Effector memory CD4-positive, alpha-beta T cell (primary cell): ENCODE measurements around the gene CCNI.

Source experiments
- DNase-seq, 3 donors: peaks; one replicate each; pipeline ENCODE4 v3.0.0-alpha.2; 2020
- H3K27ac ChIP-seq: 2 replicates; pipeline ENCODE4 v1.7.0; 2013; ENCODE audit warnings: mild to moderate bottlenecking, low read length, moderate library complexity; ENCODE audit not compliant: insufficient read depth, poor library complexity, severe bottlenecking
- H3K27me3 ChIP-seq: replicated peaks from 2 replicates; pipeline ENCODE4 v1.7.0; 2013; ENCODE audit warnings: mild to moderate bottlenecking, low read length; ENCODE audit not compliant: insufficient read depth, control insufficient read depth, poor library complexity, severe bottlenecking
- H3K36me3 ChIP-seq: 2 replicates; pipeline ENCODE4 v1.7.0; 2013; ENCODE audit warnings: mild to moderate bottlenecking, low read length, moderate library complexity; ENCODE audit not compliant: control insufficient read depth, insufficient read depth
- H3K4me1 ChIP-seq: 2 replicates; pipeline ENCODE4 v1.7.0; 2013; ENCODE audit warnings: low read length, mild to moderate bottlenecking; ENCODE audit not compliant: control insufficient read depth, insufficient read depth, poor library complexity, severe bottlenecking
- H3K4me3 ChIP-seq: 2 replicates; pipeline ENCODE4 v1.7.0; 2013; ENCODE audit warnings: low read length, low read depth, mild to moderate bottlenecking; ENCODE audit not compliant: insufficient read depth, poor library complexity, severe bottlenecking
- H3K9me3 ChIP-seq: 2 replicates; pipeline ENCODE4 v1.7.0; 2013; ENCODE audit warnings: mild to moderate bottlenecking, low read length, moderate library complexity; ENCODE audit not compliant: control insufficient read depth

CCNI gene

DNA sequence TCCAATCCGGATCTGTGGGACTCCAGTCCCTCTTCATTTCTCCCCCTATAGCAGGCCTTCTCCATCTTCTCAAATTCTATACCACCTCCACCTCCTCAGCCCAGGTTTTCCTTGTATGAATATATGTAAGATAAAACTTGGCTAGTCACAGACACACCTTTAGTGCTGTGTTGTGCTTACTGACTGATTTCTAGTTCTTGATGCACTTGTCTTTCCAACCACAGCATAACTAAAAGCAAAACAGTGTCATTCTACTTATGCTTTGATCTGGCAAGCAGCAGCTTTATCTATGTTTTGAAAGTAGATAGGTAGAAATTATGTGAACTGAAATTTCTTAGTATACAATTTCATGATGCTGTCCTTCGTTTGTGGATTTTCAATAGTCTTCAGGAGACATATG is 47.5 kb downstream of the CCNI start:
- Histone ChIP-seq H3K36me3 (peaks cover 5% of the 10 kb centered on the region), H3K27ac (no peak overlapping the region), H3K9me3 (no peaks in the 10 kb centered on the region), H3K27me3 (no peaks in the 10 kb centered on the region), H3K4me3 (no peak overlapping the region), H3K4me1 (peaks cover 16% of the 10 kb centered on the region)
- DNase-seq: no peak

DNA sequence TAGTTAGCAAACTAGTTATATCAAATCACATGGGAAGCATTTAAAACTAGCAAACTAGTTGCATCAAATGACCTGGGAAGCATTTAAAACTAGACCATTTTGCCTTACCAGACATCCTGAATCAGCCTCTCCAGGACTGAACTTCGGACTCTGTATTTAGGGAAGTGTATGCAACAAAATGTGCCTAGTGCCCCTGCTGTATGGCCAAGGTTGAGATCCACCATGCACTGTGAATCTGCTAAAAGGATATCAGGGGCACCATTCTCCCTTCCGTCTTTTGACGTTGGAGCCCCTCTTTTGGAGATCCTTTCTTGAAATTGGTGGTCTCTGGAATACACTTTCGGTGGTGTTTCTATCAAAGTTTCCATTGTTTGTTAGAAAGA is 49.5 kb downstream of the CCNI start:
- H3K9me3 ChIP-seq: no peaks in the 10 kb centered on the region
- H3K27ac ChIP-seq: no peak overlapping the region
- H3K27me3 ChIP-seq: no peaks in the 10 kb centered on the region
- peaks cover 5% of the 10 kb centered on the region for H3K36me3 ChIP-seq
- DNase-seq: no peak
- H3K4me3 ChIP-seq: no peak overlapping the region
- H3K4me1 ChIP-seq: peaks cover 11% of the 10 kb centered on the region

DNA sequence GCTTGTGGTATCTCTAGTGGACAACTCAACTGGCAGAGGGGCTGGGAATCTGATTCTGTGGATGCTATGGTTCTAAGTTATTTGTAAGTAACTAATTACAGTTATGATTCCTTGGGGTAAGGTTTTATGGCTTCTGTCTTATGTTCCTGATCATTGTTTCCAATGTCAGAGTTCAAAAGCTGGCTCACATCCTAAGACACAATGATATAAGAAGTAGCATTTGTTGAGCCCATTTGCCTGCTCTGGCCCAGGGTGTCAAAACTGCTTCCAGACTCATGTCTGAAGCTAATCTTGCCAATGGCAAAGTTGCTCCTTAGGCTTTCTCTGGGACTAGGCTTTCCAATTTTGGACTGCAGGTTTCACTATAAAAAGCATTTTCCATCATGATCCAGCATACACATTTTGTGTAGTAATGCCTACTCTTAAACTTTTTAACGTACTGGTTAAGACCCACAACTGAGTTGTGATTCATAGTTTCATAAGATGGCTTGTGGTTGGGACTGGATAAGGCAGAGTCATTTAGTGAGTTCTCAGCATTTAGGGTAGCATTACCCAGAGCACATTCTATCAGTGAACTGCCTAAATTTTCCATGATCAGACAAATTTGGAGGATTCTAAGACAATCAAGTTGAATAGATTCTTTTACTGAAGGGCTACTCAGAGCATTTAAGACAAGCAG is 50.0 kb downstream of the CCNI start:
- H3K27ac ChIP-seq: no peak overlapping the region
- H3K4me3 ChIP-seq: no peak overlapping the region
- H3K36me3 ChIP-seq: peaks cover 6% of the 10 kb centered on the region
- H3K27me3 ChIP-seq: no peaks in the 10 kb centered on the region
- peaks cover 5% of the 10 kb centered on the region for H3K4me1 ChIP-seq
- H3K9me3 ChIP-seq: no peaks in the 10 kb centered on the region
- DNase-seq: no peak

DNA sequence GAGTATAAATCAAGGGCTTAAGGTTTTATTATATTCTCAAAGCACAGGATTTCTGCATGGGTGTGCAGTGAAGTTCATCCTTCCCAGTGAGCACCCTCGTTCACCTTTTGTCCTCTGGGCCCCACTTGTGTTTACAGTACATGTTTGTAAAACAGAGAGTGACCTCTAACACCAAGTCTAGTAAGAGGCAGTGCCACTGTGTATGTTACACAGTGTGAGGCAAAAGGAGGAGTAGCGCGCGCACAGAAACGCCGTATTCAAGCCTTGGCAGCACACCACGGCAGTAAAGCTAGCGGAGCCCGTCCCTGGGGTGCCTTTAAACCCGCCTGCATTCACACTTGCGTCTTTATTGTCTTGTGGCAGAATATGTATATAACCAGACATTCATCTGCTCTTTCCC is 51.9 kb downstream of the CCNI start:
- no peak for DNase-seq

DNA sequence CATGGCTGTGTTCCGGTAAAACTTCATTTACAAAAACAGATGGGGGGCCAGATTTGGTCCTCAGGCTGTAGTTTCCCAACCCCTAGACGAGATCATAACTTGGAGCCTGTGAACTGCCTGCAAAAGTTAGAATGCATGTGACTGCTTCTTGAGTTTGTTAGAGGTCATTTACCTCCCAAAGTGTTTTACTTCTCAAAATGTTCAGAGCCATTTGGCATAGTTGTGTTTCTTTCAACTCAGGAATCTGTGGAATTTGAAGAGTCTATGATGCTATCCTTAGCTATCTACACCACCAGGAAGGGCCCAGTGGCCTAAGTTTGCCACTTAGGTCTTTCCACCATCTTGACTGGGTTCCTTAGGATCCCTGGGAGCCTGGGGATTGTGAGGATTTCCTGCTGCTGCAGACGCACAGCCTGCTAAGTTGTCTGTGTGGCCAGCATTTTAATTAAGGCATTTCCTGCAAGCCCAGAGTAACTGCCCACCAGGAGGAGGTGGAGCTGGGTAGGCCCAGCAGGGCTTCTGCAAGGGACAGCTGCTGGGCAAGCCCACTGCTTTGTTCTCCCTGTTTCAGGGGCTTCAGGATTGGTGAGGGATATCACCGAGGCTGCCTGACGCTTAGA is 53.1 kb downstream of the CCNI start:
- H3K27me3 ChIP-seq: no peaks in the 10 kb centered on the region
- no peak for DNase-seq
- peaks cover 15% of the 10 kb centered on the region for H3K36me3 ChIP-seq
- H3K9me3 ChIP-seq: no peaks in the 10 kb centered on the region
- no peaks in the 10 kb centered on the region for H3K4me1 ChIP-seq
- no peak overlapping the region for H3K4me3 ChIP-seq
- H3K27ac ChIP-seq: no peak overlapping the region

More for the DNA sequence above, 51.9 kb downstream of the CCNI start:
- Histone ChIP-seq H3K27ac (no peak overlapping the region), H3K27me3 (no peaks in the 10 kb centered on the region), H3K36me3 (peaks cover 15% of the 10 kb centered on the region), H3K4me3 (no peak overlapping the region), H3K9me3 (no peaks in the 10 kb centered on the region), H3K4me1 (peaks cover 4% of the 10 kb centered on the region)

DNA sequence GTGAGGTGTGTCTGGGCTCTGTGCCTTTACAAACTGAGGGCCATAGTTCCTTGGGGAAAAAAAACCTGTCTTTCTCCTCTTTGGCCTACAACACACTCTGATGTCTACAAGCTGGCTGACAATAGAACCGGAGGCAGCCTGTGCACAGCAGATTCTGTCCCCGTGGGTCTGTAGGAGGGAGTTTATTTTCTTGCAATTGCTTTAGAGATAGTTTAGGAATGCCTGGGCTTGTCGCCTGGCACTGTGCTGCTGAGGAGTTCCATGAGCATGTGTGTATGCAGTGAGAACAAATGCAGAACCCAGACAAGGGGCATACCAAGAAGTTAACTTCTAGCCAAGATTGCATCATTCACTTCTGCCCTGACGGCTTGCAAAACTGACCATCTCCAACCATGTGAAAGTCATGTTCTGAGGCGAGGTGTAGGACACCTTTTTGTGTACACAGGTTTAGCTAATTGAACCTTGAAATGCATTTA is 54.1 kb downstream of the CCNI start:
- no peak for DNase-seq
- Histone ChIP-seq H3K27ac (no peak overlapping the region), H3K27me3 (no peaks in the 10 kb centered on the region), H3K36me3 (peaks cover 15% of the 10 kb centered on the region), H3K4me1 (no peaks in the 10 kb centered on the region), H3K9me3 (no peaks in the 10 kb centered on the region), H3K4me3 (no peak overlapping the region)

DNA sequence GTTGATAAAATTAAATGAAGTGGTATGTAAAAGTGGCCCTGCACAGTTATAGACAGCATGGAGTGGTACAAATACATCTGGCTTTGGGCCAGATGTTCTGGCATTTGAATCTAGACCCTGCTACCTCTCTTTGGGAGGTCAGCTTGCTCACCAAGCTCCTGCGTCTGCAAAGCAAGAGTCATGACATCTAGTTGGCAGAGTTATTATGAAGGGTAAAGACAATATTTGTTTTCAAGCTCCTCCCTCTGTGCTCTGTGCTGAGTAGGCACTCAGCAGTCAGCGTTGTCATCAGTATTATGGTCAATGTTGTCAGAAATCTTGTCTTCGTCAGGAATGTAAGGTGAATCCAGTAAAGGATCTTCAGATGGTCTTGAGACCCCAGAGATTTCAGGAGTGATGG is 55.8 kb downstream of the CCNI start:
- Histone ChIP-seq H3K4me3 (no peak overlapping the region), H3K27ac (no peak overlapping the region), H3K36me3 (peaks cover 15% of the 10 kb centered on the region), H3K4me1 (no peaks in the 10 kb centered on the region), H3K9me3 (no peaks in the 10 kb centered on the region), H3K27me3 (no peaks in the 10 kb centered on the region)
- DNase-seq: no peak

DNA sequence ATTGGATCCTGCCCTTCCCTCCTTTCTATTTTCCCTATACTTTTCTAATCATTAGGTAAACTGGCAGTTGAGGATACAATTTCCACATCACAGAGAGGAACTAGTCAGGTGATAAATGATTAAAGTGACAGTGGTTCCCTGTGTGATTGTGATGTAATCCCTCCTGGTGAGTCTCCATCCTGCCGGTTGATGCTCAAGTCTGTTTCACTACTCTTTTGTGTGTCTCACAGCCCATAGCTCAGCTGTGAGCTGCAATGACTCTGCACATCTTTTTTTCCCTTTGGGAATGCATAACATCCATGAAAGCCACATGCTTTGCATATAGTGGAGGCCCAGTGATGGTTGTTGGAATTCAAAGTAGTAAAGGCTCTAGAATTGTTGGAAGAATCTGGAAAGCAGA is 60.4 kb downstream of the CCNI start:
- H3K27ac ChIP-seq: no peak overlapping the region

DNA sequence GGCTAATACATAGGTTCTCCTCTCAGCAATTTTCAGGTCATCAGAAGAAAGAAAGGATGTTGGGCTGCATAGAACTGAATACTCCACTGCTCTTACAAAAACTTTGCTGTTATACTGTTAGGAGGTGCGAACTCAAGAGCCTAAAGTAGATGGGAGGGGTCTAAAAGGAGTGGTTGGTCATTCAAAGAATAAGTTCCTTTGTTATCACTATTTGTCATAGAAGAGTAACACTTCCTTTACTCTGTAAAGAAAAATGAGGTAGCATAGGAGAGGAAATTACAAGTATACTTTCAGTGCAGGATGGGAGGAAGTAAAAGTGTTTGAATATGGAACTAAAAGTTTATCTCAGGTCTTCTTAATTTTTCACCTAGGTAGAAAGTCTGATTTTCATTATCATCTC is 61.5 kb downstream of the CCNI start:
- H3K27ac ChIP-seq: no peak overlapping the region
- no peaks in the 10 kb centered on the region for H3K9me3 ChIP-seq
- no peaks in the 10 kb centered on the region for H3K27me3 ChIP-seq
- DNase-seq: no peak
- H3K4me3 ChIP-seq: no peak overlapping the region
- H3K36me3 ChIP-seq: no peaks in the 10 kb centered on the region
- H3K4me1 ChIP-seq: peaks cover 5% of the 10 kb centered on the region

More for the DNA sequence above, 60.4 kb downstream of the CCNI start:
- Histone ChIP-seq H3K27me3 (no peaks in the 10 kb centered on the region), H3K4me3 (no peak overlapping the region), H3K9me3 (no peaks in the 10 kb centered on the region), H3K36me3 (peaks cover 5% of the 10 kb centered on the region), H3K4me1 (no peaks in the 10 kb centered on the region)
- DNase-seq: no peak

DNA sequence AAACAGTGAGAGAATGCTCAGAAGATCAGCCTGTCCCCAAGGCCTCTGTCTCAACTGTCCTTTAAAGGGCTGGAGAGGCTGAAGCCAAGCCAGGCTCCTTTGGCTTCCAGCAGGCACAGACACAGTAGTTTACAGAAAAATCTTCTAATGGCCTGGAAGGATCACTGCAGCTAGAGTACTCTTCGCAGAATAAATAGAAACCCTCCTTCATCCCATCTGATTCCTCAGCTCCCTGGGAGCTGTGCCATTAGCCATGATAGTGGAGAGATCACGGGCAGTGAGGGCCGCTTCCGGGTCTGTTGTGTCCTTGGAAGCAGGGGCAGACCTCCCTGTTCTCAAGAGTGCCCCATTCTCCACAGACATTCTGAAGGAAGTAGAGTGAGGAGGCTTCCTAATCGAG is 63.1 kb downstream of the CCNI start:
- H3K4me3 ChIP-seq: no peak overlapping the region
- no peaks in the 10 kb centered on the region for H3K9me3 ChIP-seq
- H3K36me3 ChIP-seq: no peaks in the 10 kb centered on the region
- H3K27ac ChIP-seq: no peak overlapping the region
- no peak for DNase-seq
- H3K4me1 ChIP-seq: peaks cover 18% of the 10 kb centered on the region
- H3K27me3 ChIP-seq: no peaks in the 10 kb centered on the region
